ENCODE measurements around the gene ZNF280D.

GRCh38 chr15:56716334-56716733, 17.0 kb downstream of the ZNF280D start:
- no peak for TF ChIP-seq SP1 (IDR thresholded peaks at IDR 0.05)
- TF ChIP-seq SUZ12 (IDR thresholded peaks at IDR 0.05) = no peak
- no peak for TF ChIP-seq ELF4 (IDR thresholded peaks at IDR 0.05)
- no peak for TF ChIP-seq CTBP1 (IDR thresholded peaks at IDR 0.05; ENCODE audit: borderline replicate concordance)
- TF ChIP-seq TARDBP (IDR thresholded peaks at IDR 0.05) = no peak
- TF ChIP-seq PKNOX1 (IDR thresholded peaks at IDR 0.05) = no peak
- no peak for TF ChIP-seq FOXM1 (IDR thresholded peaks at IDR 0.05; ENCODE audit: borderline replicate concordance)
- no peak for TF ChIP-seq LEF1 (IDR thresholded peaks at IDR 0.05; ENCODE audit: borderline replicate concordance)
- TF ChIP-seq BHLHE40 (IDR thresholded peaks at IDR 0.05; ENCODE audit: borderline replicate concordance) = no peak
- TF ChIP-seq ZNF384 (IDR thresholded peaks at IDR 0.05) = no peak
- TF ChIP-seq NFRKB (IDR thresholded peaks at IDR 0.05) = no peak
